HG02798 (cell line): Measurements from ENCODE around the gene IGSF5.

Experiments
- ATAC-seq: cut with Tn5 transposase; IDR thresholded peaks from one replicate; pipeline ENCODE4 v1.9.1; 2021; ENCODE audit warnings: mild to moderate bottlenecking; ENCODE audit not compliant: unreplicated experiment, poor library complexity

Gene IGSF5

DNA sequence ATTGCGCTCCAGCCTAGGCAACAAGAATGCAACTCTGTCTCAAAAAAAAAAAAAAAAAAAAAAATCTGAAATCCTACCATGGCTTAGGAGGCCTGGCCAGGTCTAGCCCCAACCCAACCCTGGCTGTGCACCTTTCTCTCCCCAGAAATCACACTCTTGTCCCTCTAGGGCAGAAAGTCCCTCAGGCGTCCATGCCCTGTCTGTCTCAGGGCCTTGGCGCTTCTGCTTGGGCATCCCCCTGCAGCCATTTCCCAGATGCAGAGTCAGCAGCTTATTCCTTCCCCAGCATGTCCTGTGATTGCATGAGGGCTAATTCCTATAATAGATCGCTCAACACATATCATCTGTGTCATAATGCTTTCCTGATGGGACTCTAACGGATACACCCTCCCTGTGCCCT, 65.0 kb downstream of the IGSF5 start:
- ATAC-seq, result no peak

DNA sequence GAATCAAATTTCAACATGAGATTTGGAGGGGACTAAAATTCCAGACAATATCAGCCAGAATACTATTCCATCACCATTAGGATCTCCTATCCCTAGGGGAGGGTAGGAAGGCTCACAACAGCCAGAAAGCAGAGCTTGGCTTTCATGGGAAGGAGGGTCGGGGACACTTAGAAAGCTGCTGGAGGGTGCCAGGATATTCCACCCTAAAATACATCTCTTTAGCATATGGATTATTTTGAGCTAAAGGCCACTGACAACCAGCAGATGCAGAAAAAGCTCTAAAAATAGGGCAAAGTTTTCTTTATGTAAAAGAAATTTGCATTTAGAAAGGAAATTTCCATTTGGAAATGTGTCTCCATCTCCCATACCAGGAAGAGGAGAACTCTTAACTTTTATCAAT, 68.0 kb downstream of the IGSF5 start:
- ATAC-seq, result no peak

DNA sequence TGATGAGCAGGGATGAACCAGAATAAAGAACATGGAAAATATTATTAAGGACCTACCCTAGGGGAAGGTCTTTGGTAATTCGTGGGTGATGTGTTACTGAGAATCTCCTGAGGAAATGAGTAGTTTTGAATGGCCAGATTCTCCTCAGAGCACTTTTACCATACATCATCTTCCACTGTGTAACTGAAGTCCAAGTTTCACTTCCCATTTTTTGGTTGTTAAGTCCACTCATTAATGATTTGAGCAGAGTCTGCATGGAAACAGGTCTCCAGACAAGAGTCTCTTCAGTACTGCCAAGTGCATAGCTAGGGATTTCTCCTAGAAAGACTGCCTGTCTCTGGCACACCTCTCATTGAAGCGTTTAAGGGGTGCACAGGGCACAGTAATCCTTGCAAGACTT, 73.6 kb downstream of the IGSF5 start:
- ATAC-seq, result no peak

DNA sequence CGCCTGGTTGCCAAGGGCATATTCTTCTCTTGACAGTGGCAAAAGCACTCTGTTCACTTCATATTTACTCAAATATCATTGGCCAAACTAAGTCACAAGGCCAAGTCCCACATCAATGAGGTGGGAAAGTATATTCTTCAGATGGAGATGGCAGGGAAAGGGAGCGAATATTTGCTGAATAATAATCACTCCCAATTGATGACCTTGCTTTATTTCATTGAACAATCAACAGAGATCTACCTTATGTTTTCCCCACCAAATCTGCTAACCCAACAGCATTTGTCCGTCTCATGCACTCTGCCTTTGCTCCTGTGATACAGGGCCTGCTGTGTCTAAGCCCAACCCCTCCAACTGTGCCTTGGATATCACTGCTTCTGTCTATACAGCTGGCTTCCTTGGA, 77.1 kb downstream of the IGSF5 start:
- no peak for ATAC-seq

DNA sequence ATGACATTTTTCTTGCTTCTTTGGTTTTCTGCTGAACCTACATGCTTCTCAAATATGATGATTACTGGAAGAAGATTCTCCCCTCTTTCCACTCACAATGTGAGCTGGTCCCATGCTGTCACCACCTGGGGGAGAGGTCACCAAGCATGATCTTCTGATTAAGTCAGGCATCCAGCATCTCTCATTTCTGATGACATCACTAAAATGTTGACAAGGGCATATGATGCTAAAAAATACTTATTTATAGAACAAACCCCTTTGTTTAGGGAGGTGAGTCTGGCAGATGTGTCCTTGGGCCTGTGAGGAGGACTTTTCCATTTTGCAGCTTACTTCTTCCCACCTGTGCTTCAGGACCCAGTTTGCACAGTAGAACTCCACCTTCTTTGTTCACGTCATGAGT, 80.3 kb downstream of the IGSF5 start:
- ATAC-seq, result no peak

DNA sequence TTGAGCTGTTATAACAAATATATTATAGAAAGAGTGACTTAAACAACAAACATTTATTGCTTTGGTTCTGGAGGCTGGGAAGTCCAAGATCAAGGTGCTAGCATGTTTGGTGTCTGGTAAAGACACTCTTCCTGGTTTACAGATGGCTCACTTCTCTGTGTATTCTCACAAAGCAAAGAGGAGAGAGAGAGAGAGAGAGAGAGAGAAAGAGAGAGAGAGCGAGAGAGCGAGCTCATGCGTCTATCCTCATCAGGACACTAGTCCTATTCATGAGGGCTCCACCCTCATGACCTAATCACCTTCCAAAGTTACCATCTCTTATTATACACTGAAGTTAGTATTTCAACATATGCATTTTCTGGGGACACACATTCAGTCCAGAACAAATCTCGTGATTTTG, 89.6 kb downstream of the IGSF5 start:
- no peak for ATAC-seq

DNA sequence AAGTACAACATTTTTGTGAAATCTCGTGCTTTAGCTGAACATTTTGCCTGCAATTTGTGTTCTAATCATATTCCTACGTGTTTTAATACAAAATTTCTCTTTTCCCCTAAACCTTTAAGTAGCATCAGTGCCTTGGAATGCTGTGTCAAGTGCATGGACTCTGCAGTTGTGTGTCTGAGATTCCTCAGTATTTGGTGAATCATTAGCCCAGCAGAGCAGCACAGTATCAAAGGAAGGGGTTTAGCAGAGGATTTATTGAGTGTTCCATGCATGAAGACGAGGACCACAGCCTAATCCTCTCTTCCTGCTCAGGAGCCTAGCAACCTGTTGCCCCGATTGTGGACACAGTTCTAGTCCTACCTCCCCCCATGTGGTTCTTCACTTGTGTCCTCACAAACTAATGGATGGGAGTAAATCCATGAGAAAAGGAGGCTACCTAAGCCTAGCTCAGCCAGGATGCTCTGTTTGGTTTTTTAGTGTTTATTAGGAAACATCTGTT, 92.9 kb downstream of the IGSF5 start:
- no peak for ATAC-seq

DNA sequence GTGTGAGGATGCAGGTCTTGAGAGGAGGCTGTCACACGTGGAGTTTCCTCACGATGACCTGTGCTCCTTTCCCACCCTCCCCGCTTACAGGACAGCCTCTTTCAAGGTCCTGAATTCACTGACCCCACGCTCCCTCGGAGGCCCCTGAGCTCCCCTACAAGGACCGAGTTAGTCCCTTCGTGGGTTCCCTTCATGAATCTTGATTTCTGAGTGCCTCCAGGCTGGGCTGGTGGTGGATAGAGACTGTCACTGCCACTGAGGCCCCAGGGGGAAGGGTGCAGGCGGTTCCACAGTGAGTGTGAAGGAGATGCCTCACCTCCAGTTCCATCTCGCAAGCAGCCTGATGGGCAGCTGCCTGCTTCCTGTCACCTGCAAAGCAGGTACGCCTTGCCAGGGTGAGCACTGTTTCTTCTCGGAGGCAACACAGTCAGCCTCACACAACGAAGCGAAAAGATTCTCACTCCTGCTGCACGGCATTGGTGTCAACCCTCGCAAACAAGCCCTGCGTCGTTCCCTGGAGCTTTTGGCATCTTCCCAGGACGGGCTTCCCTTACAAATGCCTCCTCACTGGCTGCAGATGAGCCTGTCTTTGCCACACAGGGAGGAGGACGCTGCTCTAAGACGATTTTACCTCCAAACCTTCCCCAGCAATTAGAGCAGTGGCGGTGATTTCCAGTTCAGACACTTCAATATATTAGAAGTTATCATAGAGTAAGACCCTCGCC, 95.6 kb downstream of the IGSF5 start:
- no peak for ATAC-seq

DNA sequence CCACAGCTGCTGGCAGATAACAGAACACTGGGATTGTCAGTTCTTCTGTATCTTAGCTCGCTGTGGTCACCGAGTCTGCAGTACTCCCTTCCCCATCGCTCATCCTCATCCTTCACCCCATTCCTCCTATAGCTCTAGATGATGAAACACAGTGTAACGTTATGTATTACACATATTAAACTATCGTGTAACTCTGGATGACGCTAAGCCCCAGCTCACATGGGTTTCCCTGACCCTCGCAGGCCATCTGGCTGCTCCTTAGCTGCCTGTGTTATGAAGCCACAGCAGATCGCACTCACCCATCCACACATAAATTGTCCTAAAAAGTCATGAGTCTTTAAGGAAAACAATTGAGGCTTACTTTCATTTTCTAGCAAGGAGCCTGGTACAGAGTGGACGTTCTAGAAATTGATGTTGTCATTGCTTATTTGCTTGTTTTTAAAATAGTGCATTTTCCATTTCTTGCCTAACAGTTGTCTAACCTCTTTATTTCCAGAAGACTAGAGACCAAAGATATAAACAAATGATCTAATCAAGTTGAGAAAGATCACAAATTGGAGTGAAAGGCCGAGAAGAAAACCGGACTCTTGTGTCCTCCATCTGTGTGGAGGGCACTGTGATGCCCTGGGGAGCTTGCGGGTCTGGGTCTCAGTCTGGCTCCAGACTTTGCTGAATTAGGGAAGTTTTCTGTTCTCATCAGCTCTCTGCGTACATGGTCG, 97.9 kb downstream of the IGSF5 start:
- no peak for ATAC-seq

DNA sequence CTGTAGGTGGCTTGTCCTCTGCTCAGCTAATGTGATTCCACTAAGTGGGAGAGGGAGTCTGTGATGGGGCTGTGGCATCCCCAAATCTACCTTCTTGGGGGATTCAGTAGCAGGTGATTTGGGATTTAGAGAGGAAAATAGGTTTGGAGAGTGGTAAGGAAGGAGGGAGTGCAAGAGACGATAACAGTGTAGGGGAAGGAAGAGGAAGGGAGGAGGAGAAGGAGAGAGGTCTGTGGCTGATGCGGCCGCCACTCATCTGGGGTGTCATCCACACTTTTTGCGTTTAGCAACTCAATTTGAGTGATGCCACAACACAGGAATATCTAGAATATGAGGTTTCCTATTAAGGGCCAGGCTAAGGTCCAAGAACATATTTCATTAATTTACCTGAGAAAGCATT, 98.5 kb downstream of the IGSF5 start:
- no peak for ATAC-seq

DNA sequence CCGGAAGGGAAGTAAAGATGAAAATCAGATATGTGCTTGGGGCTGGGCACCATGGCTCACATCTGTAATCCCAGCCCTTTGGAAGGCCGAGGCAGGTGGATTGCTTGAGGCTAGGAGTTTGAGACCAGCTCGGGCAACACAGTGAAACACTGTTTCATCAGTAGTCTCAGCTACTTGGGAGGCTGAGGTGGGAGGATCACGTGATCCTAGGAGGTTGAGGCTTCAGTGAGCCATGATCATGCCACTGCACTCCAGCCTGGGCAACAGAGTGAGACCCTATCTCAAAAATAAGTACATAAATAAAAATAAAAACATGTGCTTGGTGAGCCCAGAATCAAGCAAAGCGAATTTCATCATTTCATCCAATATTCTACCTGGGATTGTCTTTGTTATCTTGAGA, 98.9 kb downstream of the IGSF5 start:
- ATAC-seq, result no peak

DNA sequence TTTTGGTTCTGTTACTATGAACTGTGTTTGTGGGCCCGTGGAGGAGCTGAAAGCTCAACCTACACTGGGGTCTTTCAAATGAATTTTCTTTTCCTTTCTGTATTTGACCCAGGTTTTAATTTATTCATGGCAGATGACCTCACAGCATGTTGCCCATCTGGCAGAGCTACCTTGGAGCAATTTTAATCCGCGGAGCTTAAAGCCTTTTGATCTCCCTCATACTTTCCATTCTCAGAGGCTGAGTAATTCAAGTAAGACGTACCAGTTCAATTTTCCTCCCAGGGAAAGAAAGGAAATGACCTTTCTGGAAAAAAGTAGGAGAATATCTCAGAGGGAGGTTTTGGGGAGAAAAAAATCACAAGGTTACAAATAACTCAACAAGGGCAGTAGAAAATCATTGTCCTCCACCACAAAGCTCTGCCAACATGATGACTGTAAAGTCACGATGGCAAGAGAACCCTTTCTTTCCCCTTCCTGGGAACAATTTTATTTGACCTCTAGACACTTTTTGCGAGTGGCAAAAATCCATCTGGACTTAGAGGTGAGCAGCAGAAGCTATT, 100.7 kb downstream of the IGSF5 start:
- ATAC-seq, result no peak

DNA sequence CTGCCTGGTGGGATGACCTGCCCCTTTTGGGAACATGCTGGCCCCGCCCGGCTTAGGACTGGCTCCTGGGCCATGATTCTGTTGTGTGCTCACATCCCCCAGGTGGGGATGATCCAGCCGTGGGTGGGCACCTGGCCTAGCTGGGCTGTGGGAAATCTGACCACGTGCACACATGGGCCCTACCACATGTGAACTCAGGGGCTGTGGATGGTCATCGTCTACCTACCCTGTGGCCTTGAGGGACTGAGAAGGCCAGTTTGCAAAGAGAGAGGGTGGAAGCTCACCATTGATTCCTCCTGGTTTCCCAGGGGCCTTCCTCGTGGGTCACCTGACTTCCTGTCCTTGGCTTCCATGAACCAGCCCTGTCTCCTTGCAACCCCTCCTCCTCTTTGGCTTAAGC, 102.9 kb downstream of the IGSF5 start:
- ATAC-seq, result no peak

DNA sequence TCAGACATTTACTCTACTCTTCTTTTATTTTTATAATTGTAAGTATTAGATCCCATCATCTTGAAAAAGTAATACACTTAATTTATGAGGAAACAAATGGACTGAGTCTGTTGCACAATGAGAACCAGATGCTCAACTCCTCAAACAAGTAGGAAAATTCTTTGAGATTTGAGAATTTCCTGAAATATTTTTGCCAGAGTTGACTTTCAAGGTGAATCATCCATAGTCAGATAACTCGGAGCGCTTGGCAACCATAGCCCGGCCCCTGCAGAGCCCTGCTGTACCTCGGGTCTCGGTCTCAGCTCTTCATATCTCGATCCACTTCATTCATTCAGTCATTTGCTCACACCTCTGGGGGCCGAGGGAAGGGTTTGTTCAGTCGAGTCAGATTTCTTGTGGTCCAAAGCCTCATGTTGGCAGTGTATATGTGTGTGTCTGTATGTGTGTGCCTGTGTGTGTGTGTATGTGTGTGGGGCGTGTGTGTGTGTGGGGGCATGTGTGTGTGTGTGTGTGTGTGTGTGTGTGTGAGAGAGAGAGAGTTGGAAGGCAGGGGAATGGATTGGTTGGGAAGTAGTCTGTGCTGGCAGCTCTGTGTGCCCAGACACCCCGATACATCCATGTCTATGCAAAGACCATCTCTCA, 104.2 kb downstream of the IGSF5 start:
- no peak for ATAC-seq

DNA sequence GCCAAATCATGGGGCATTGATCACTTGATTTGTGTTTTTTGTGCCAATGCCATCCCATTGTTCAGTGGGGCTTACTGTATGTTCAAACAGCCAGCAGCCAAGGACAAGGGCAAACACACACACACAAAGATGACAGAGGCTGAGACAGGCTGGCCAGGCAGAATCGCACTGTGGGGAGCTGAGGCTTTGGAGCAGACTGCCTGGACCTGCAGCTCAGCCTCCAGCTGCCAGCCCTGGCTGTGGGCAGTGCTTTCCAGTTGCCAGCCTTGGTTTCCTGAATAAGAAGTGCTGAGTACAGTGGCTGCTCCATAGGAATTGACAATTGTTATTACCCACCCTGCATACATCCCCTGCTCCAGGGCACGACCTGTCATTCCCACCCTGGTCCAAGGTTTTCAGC, 105.3 kb downstream of the IGSF5 start:
- no peak for ATAC-seq

DNA sequence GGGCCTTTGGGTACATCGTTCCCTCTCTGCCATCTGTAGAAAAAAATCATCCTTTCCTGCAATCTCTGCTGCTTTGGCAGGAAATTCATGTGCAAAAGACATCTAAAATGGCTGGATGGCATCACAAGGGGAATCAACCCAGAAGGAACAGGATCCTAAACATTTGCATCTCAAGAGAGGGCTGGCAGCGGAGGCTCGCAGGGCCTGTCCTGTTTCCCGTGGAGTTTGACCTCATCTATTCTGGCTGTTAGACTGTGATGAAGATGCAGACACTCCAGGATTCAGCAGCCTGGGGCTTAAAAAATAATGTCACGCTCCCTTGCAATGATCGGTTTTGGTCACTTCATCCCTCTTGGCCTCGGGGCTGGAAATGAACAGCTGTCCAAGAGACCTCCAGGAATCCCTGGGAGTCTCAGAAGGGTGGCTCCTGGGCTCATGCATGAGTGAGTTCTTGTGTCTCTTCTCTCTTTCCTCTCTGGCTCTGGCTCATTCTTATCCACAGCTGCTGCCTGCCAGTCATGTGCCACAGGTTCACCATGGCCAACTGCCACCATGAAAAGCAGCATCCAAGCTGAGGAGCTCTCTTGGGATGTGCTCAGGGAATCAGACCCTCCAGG, 106.1 kb downstream of the IGSF5 start:
- no peak for ATAC-seq
